ENCODE measurements around the gene PPRC1.

DNA sequence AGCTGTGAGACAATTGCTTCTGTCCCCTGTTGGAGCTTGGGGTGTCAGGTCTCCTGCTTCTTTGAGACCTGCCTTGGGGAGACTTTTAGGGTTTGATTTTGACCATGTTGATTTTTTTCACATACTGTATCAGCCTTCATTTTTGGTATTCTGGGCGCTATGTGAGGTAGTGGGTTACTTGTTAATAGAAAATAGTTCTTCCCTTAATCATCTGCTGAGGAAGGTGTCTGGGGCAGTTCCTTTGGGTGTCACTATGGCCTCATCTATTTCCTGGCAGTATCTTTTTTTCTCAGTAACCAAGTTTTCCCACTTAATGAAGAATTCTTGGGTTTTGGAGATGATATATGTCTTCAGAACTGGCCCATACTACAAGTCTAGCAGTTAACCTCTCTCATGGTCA is 14.7 kb downstream of the PPRC1 start:
- TF ChIP-seq, protein P1, sequence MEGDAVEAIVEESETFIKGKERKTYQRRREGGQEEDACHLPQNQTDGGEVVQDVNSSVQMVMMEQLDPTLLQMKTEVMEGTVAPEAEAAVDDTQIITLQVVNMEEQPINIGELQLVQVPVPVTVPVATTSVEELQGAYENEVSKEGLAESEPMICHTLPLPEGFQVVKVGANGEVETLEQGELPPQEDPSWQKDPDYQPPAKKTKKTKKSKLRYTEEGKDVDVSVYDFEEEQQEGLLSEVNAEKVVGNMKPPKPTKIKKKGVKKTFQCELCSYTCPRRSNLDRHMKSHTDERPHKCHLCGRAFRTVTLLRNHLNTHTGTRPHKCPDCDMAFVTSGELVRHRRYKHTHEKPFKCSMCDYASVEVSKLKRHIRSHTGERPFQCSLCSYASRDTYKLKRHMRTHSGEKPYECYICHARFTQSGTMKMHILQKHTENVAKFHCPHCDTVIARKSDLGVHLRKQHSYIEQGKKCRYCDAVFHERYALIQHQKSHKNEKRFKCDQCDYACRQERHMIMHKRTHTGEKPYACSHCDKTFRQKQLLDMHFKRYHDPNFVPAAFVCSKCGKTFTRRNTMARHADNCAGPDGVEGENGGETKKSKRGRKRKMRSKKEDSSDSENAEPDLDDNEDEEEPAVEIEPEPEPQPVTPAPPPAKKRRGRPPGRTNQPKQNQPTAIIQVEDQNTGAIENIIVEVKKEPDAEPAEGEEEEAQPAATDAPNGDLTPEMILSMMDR (IDR thresholded peaks at IDR 0.05) = no peak
- TF ChIP-seq, protein P2, sequence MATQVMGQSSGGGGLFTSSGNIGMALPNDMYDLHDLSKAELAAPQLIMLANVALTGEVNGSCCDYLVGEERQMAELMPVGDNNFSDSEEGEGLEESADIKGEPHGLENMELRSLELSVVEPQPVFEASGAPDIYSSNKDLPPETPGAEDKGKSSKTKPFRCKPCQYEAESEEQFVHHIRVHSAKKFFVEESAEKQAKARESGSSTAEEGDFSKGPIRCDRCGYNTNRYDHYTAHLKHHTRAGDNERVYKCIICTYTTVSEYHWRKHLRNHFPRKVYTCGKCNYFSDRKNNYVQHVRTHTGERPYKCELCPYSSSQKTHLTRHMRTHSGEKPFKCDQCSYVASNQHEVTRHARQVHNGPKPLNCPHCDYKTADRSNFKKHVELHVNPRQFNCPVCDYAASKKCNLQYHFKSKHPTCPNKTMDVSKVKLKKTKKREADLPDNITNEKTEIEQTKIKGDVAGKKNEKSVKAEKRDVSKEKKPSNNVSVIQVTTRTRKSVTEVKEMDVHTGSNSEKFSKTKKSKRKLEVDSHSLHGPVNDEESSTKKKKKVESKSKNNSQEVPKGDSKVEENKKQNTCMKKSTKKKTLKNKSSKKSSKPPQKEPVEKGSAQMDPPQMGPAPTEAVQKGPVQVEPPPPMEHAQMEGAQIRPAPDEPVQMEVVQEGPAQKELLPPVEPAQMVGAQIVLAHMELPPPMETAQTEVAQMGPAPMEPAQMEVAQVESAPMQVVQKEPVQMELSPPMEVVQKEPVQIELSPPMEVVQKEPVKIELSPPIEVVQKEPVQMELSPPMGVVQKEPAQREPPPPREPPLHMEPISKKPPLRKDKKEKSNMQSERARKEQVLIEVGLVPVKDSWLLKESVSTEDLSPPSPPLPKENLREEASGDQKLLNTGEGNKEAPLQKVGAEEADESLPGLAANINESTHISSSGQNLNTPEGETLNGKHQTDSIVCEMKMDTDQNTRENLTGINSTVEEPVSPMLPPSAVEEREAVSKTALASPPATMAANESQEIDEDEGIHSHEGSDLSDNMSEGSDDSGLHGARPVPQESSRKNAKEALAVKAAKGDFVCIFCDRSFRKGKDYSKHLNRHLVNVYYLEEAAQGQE (IDR thresholded peaks at IDR 0.05; ENCODE audit: insufficient read depth in 1 of 2, low read depth in 2 of 2, low read length in 1 of 2) = no peak
